SW480 (cell line): ENCODE measurements around the gene PURB.
A peak's percentile ranks its signal among the peaks of the same experiment; 100 is the strongest.
"Not testable (repeated sequence)": the region's sequence is repeated elsewhere in the genome, so short reads cannot be mapped to it uniquely, and the experiment has no call there.

Experiments
- DNase-seq: peaks from one replicate; pipeline ENCODE4 v3.0.0-alpha.2; 2016; ENCODE audit warnings: low spot score

The PURB gene

GRCh38 chr7:44885394-44886317, at the start of gene PURB:
PURB (minus strand) TSS chr7:44885530; CDS start chr7:44885348, 182 bp downstream.
- peak; percentile 99 for DNase-seq

GRCh38 chr7:44935016-44935415, 49.7 kb upstream of the PURB start:
- no peak for DNase-seq

- not testable (repeated sequence) for DNase-seq
Measured at GRCh38 chr7:44934510-44934909, 49.2 kb upstream of the PURB start.

GRCh38 chr7:44930921-44931320, 45.6 kb upstream of the PURB start:
- no peak for DNase-seq

DNA sequence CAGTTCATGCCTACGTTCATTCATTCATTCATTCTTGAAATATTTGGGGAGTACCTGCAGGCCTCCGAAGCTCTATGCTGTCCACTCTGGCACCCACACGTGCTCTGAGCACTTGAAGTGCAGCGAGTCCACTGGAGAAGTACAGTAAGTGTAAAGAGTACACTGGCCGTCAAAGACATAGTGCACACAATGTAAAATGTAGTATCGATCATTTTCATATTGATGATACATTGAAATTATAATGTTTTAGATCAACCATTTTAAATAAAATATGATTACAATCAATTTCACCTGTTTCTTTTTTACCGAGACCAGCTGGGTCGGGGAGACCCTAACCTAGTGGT, 37.0 kb upstream of the PURB start:
- DNase-seq, result no peak

DNA sequence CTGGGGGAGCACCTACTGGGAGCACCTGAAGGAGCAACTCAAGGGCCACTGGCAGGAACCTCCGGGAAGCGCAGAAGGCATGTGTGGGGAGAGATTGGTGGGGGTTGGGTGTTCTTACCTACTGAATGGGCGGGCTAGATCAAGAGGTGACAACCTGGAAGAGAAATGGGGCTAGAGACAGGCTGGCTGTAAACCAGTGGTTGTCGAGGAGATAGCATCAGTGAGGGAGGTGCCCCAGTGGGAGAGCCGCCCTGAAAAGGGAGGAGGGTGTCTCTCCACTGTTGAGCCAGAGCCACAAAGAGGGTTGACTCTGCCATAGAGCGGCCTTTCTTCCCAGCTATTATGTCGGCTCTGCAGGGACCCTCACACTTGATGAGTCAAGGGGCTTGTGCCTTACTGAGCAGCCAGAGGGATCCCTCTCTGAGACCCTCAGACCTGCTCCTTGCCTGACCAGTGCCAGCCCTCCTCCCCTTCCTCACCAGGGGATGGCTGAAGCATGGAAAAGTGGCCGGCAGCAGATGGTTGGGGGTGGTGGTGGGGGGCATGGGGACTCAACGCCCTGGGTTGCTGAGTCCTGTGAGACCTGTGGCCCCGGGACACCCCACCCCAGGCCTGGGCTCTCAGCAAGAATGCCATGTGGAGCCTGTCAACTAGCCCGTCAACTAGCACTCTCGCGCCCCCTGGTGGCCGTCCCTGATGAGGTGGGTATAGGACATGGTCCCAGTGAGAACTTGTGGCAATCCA, 36.4 kb upstream of the PURB start:
- peak; percentile 64 for DNase-seq

DNA sequence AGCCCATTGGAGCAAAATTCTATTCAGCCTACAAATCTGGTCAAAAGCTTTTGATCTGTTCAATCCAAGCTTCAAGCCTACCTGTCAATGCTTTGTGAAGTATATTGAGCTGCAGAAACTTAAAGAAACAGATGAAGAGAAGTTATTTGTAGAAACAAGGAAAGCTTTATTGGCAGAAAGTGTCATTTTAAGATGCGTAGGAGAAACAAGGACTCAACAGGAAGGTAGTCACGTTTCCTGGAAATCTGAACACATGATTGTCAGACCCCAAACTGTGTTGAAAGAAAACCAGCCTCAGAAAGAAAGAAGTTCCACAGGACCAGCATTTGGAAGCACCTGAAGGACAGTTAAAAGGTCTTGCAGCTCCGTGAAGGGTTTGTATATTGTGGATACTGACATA, 34.8 kb upstream of the PURB start:
- no peak for DNase-seq

DNA sequence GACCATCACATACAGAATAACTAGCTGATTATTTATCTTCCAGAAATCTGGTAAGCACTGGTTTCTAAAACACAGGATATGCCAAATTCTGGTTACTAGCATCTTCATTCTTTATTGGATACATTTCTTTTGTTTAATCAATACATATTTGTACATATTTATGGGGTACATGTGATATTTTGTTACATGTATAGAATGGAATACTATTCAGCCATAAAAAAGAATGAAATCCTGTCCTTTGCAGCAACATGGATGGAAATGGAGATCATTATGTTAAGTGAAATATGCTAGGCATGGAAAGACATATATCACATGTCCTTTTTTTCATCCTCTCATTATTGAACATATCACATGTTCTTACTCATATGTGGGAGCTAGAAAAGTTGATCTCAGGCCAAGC, 32.7 kb upstream of the PURB start:
- DNase-seq, result no peak

DNA sequence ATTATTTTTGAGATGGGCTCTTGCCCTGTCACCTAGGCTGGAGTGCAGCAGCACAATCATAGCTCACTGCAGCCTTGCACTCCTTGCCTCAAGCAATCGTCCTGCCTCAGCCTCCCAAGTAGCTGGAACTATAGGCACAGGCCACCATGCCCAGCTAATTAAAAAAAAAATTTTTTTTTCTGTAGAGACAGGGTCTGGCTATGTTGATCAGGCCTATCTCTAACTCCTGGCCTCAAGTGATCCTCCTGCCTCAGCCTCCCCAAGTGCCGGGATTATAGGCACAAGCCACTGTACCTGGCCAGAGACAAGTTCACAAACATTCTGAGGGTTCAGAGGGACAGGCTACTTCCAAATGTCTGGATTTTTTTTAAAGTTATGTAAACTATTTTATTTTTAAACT, 32.1 kb upstream of the PURB start:
- no peak for DNase-seq

GRCh38 chr7:44914992-44915607, 29.8 kb upstream of the PURB start:
- no peak for DNase-seq

DNA sequence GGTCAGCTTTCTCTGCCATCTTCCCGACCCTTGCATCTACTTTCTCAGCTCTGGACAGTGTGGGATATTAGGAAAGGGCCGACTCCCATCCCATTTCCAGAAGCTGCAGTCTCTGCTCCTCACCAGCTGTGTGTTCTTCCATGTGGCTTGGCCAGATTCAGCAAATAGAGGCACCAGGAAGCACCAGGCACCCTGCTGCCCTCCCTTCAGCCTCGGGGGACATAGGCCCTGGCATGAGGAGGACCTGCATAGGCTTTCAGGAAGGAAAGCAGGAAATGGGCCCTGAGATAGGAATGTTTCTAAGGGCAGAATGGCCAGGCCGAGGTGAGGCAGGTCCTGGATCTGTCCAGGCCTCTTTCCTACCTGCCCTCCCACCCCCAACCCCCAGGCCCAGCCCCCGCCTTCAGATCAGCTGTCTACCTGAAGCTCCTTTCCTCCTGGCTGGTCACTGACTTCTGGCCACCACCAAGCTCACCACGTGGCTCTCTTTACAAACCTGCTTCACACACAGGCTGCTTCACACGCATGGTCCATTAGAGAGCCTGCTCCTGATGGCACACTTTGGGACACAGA, 27.5 kb upstream of the PURB start:
- peak; percentile 22 for DNase-seq

- no peak for DNase-seq
Measured at GRCh38 chr7:44911911-44912310, 26.6 kb upstream of the PURB start.

- no peak for DNase-seq
Measured at GRCh38 chr7:44909596-44910389, 24.5 kb upstream of the PURB start.

DNA sequence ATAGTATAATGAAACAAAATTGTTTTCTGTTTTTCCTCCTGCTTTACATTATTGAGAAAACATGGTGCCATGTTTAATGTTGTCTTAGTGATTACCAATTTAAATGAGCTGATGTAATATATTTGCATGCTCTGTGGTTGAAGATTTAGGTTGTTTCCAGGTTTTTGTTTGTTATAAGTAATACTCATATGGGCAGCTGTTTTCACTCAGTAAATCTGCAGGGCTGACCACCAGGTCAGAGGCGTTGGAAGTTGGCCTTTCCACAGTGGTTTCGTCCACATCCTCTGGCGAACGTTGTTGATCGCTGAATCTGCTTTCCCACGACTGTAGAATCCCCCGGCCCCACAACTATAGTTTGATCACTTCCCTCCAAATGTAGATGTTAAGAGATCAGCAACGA, 21.6 kb upstream of the PURB start:
- no peak for DNase-seq

DNA sequence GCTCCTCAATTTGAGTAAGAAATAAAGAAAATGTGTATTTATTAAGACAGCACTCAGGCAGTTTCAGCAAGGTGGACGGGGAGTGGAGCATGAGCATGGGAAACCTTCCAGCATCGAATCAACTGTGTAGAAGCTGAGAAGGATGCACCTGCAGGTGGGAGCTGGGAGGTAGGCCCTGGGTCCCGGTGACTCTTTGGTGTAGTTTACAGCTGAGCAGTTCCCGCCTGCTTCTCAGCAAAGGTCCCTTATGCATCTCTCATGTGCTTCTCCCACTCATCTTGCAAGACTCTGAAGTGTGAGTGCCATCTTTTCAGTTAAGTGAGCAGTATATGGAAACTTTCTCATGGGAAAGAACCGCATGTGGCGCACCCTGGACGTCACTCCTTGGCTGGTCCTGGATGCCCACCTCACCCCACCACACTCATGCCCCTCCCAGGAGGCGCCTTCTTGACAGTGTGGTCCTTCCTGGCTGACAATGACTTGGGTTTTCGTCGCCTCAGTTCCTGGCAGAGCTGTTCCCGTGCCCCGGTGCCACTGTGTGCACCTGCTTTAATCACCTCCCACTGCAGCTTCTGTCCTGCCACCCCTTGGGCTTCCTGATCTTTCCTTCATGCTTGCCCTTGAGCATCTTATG, 19.8 kb upstream of the PURB start:
- no peak for DNase-seq

DNA sequence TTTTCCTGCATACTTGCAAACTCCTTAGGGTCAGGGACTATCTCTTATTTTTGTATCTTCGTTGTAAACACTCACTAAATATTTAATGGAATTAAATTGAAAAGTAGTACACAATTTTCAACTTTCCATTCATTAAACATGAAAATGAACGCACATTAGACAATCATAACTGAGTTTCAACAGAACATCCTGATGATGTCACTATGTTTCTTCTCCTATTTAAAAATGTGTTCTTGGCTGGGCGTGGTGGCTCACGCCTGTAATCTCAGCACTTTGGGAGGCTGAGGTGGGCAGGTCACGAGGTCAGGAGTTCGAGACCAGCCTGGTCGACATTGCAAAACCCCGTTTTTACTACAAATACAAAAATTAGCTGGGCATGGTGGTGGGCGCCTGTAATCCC, 14.1 kb upstream of the PURB start:
- DNase-seq, result no peak

GRCh38 chr7:44898039-44898438, 12.7 kb upstream of the PURB start:
- DNase-seq, result no peak

DNA sequence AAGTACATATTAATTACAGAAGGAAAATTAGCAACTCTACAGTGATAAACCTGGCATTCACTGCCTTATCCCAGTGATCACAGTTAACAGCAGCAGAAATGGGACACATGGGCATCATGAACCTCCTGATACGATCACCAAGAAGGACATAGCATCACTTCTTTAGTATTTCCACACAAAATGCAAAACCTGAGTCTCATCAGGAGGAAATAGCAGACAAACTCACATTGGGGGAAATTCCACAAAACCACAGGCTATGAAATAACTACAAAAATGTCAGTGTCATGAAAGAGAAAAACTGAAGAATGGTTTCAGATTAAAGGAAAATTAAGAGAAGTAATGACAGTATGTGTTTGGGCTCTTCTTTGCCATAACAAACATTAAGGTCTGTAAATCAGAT, 12.0 kb upstream of the PURB start:
- DNase-seq, result no peak

DNA sequence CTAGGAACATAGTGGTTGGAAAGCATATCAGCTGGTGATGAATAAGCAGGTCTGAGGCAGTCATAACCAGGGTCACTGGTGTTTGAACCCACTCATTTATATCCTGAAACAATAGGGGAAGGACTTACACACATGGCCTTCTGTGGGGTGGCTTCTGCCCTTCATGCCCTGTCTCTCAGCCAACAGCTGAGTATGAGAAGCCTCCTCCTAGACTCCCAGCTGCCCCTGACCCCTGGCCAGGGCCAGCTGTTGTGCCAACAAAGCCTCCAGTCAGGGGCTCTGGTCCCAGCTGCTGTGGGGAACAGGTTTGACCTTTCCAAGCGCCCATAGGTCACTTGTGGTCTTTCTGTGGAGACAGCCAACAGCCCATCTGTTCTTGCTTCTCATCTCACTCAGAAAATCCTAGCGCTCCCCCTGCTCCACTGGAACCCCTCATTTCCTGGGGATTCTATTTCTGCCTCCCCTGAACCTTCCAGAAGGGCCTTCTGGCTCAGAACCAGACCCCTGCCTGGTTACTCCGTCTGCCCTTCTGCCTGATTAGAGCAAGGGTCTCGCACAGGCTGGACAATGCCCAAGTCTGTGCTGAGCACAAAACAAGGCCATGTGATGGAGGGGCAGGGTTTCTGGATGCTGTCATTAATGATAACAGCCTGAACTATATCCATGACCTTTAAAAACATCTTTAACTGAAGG, 9.7 kb upstream of the PURB start:
- no peak for DNase-seq

DNA sequence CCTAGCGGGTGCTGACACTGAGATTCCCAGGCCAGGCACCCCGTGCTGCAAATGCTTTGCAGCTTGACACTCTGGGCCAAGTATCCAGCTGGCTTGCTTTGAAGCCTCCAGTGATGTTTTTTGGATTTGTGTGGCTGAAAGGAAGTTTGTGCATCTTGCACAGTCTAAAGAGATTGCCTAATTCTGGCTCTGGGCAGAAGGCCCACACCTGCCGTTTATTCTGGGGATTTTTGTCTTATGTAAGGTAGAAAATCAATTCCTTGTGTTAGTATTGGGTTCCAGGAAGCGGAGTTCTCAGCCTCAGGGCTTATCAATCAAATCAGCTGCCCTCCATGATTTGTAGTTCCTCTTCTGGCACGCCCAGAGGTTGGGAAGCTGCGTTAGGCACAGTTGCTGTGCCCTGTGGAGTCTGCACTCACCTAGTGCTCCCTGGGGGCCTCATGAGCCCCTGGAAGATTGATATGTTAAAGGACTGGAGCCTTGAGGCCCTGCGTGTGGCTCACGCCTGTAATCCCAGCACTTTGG, 8.4 kb upstream of the PURB start:
- DNase-seq, result no peak
